Suprapubic skin (tissue), 4 donors: ENCODE data around the gene DDA1. TPM values are rescaled to one million over a fixed set of nuclear protein-coding genes. Genes with fewer than 3 reads are reported as not detected.

ENCODE experiments used
- DNase-seq, 2 donors: peaks; one replicate each; pipeline ENCODE4 v3.0.0-alpha.2; 2019; ENCODE audit warnings: low spot score in 2 of 2
- H3K27ac ChIP-seq: fragments of 200-600 bp; sonication (generic); one replicate; pipeline ENCODE4 v1.5.1; 2019
- H3K27me3 ChIP-seq: fragments of 200-600 bp; sonication (generic); one replicate; pipeline ENCODE4 v1.5.1; 2019
- H3K36me3 ChIP-seq: fragments of 200-600 bp; sonication (generic); one replicate; pipeline ENCODE4 v1.5.1; 2019
- H3K4me1 ChIP-seq: fragments of 200-600 bp; sonication (generic); one replicate; pipeline ENCODE4 v1.5.1; 2019
- H3K4me3 ChIP-seq: fragments of 200-600 bp; sonication (generic); one replicate; pipeline ENCODE4 v1.5.1; 2019; ENCODE audit warnings: mild to moderate bottlenecking
- H3K9me3 ChIP-seq: fragments of 200-600 bp; sonication (generic); one replicate; pipeline ENCODE4 v1.5.1; 2019
- CTCF ChIP-seq, 2 donors: fragments of 200-600 bp in 1 of 2; fragments of 450-650 bp in 1 of 2; sonication (generic) in 1 of 2; IDR thresholded peaks; one replicate each; pipeline ENCODE4 v1.5.1; 2016 to 2019; ENCODE audit warnings: antibody characterized with exemption in 2 of 2, mild to moderate bottlenecking in 1 of 2, moderate library complexity in 1 of 2
- EP300 ChIP-seq: sonication (generic); formaldehyde crosslinking; IDR thresholded peaks from one replicate; pipeline ENCODE4 v1.6.1; 2017; ENCODE audit warnings: antibody characterized with exemption
- POLR2A ChIP-seq, 2 donors: fragments of 450-650 bp; IDR thresholded peaks; one replicate each; pipeline ENCODE4 v1.6.1; 2017; ENCODE audit warnings: antibody characterized with exemption in 2 of 2, mild to moderate bottlenecking in 2 of 2, moderate library complexity in 2 of 2
- POLR2AphosphoS5 ChIP-seq, 3 donors: sonication (generic); formaldehyde crosslinking; IDR thresholded peaks; one replicate each; pipeline ENCODE4 v1.6.1; 2017; ENCODE audit warnings: antibody characterized with exemption in 3 of 3
- WGBS: methylation state at CpG from one replicate; pipeline ENCODE4 v1.1.5; 2018; 5-methylcytosine and 5-hydroxymethylcytosine counted together
- total RNA-seq, 4 donors: library from RNA; depleted of rRNA; stranded (reverse); fragments of >200 nt; gene quantifications; one replicate each; pipeline ENCODE4 v1.1.0, GENCODE V29; 2016

DDA1 gene
- total RNA-seq, 4 donors from 2014 or later = 17.9 to 35.2 (median 22.8) TPM

GRCh38 chr19:17275441-17276175 is 33.8 kb upstream of the DDA1 start:
- H3K36me3 ChIP-seq = peaks cover 80% of the 10 kb centered on the region
- H3K4me1 ChIP-seq = no peaks in the 10 kb centered on the region
- H3K9me3 ChIP-seq = no peaks in the 10 kb centered on the region
- WGBS = 89% methylated on average over 19 of the region's 19 CpGs
- TF ChIP-seq CTCF (IDR thresholded peaks at IDR 0.05) (no peak), POLR2A (IDR thresholded peaks at IDR 0.05) (no peak), EP300 (no peak), POLR2AphosphoS5 (IDR thresholded peaks at IDR 0.05) (no peak)
- DNase-seq = no peak
- H3K27ac ChIP-seq = no peak overlapping the region
- H3K27me3 ChIP-seq = no peaks in the 10 kb centered on the region
- H3K4me3 ChIP-seq = no peak overlapping the region

GRCh38 chr19:17279436-17279835 is 29.9 kb upstream of the DDA1 start:
- no peak for DNase-seq
- Histone ChIP-seq H3K27me3 (peaks cover 14% of the 10 kb centered on the region), H3K9me3 (no peaks in the 10 kb centered on the region), H3K4me3 (no peak overlapping the region), H3K36me3 (peaks cover 44% of the 10 kb centered on the region), H3K27ac (no peak overlapping the region), H3K4me1 (peaks cover 18% of the 10 kb centered on the region)
- TF ChIP-seq POLR2AphosphoS5 (IDR thresholded peaks at IDR 0.05) = no peak
- no peak for TF ChIP-seq CTCF (IDR thresholded peaks at IDR 0.05)
- 93% methylated on average over 3 of the region's 3 CpGs for WGBS

GRCh38 chr19:17281391-17282304 is 27.7 kb upstream of the DDA1 start, which contains the start of gene ANKLE1:
TSS of gene ANKLE1 (plus strand) at chr19:17281901. CDS start at chr19:17281921, 20 bp downstream.
- WGBS = 16% methylated on average over 11 of the region's 75 CpGs

GRCh38 chr19:17282488-17283125 is 26.8 kb upstream of the DDA1 start:
- Histone ChIP-seq H3K27me3 (peaks cover 14% of the 10 kb centered on the region), H3K4me3 (peak overlapping the region; percentile 44), H3K9me3 (no peaks in the 10 kb centered on the region), H3K36me3 (peaks cover 14% of the 10 kb centered on the region), H3K27ac (no peak overlapping the region), H3K4me1 (peaks cover 18% of the 10 kb centered on the region)
- peak; percentile 80 to 89 for DNase-seq
- TF ChIP-seq POLR2A (IDR thresholded peaks at IDR 0.05) = no peak
- TF ChIP-seq EP300 = no peak
- TF ChIP-seq POLR2AphosphoS5 (IDR thresholded peaks at IDR 0.05) = no peak
- TF ChIP-seq CTCF (IDR thresholded peaks at IDR 0.05) = peak; percentile 70 to 88
- 8% methylated on average over 10 of the region's 45 CpGs for WGBS

More at GRCh38 chr19:17281391-17282304, 27.7 kb upstream of the DDA1 start, which contains the start of gene ANKLE1:
- no peaks in the 10 kb centered on the region for H3K9me3 ChIP-seq
- H3K27me3 ChIP-seq = peaks cover 14% of the 10 kb centered on the region
- H3K4me1 ChIP-seq = peaks cover 18% of the 10 kb centered on the region
- H3K4me3 ChIP-seq = peak within 1 kb of the TSS; percentile 44
- no peak within 1 kb of the TSS for H3K27ac ChIP-seq
- no peak for DNase-seq
- peaks cover 23% of the 10 kb centered on the region for H3K36me3 ChIP-seq
- TF ChIP-seq POLR2AphosphoS5 (IDR thresholded peaks at IDR 0.05) (no peak), EP300 (no peak), POLR2A (IDR thresholded peaks at IDR 0.05) (no peak)

- Histone ChIP-seq H3K27ac (no peak overlapping the region), H3K36me3 (peaks cover 4% of the 10 kb centered on the region), H3K27me3 (peaks cover 14% of the 10 kb centered on the region), H3K4me3 (no peak overlapping the region), H3K9me3 (no peaks in the 10 kb centered on the region), H3K4me1 (peaks cover 18% of the 10 kb centered on the region)
- TF ChIP-seq POLR2AphosphoS5 (IDR thresholded peaks at IDR 0.05) = no peak
- TF ChIP-seq CTCF (IDR thresholded peaks at IDR 0.05) = no peak
- no peak for TF ChIP-seq EP300
- no peak for TF ChIP-seq POLR2A (IDR thresholded peaks at IDR 0.05)
- WGBS = 100% methylated on average over 4 of the region's 7 CpGs
- no peak for DNase-seq
Observed at GRCh38 chr19:17283504-17283996, 25.8 kb upstream of the DDA1 start.
